A549 (cell line): ENCODE data around the gene CIROP. TPM values are rescaled to one million over a fixed set of nuclear protein-coding genes. Genes with fewer than 3 reads are reported as not detected.

ENCODE experiments used
- ATAC-seq, 2 experiments: fragments of 200-7000 bp in 1 of 2; fragments of >200 bp in 1 of 2; cut with Nextera tagmentation in 1 of 2; cut with Tn5 transposase in 1 of 2; 3 replicates each; pipeline versions ENCODE4 v1.8.0 to v1.9.1; 2018 to 2020; ENCODE audit warnings: mild to moderate bottlenecking in 1 of 2, moderate library complexity in 1 of 2
- CTCF ChIA-PET: fragments of 300-600 bp; sonication (Branson Sonifier 250); formaldehyde crosslinking; extraction: SDS; loops from one replicate; lab custom pipeline; 2021; ENCODE audit warnings: antibody characterized with exemption, inconsistent platforms; lab: Yijun Ruan, JAX
- POLR2A ChIA-PET: fragments of 350-600 bp; formaldehyde crosslinking; extraction: SDS; loops from one replicate; lab custom pipeline; 2021; ENCODE audit warnings: antibody characterized with exemption, inconsistent platforms; lab: Yijun Ruan, JAX
- DNase-seq, 2 experiments: peaks; one replicate each; pipeline versions ENCODE4 v3.0.0 to v3.0.0-alpha.2; 2011 to 2016; ENCODE audit warnings: low read depth in 1 of 2, low spot score in 1 of 2
- FAIRE-seq: peaks from 2 replicates; lab custom pipeline; 2011; peaks lifted over from hg19 to GRCh38; lab: Jason Lieb, UNC
- H3K27ac ChIP-seq, 2 experiments: fragments of >200 bp; sonication (Bioruptor Twin); formaldehyde crosslinking; 3 replicates each; pipeline ENCODE4 v1.5.1; 2016 to 2017
- H3K4me1 ChIP-seq: fragments of >200 bp; sonication (Bioruptor Twin); formaldehyde crosslinking; 3 replicates; pipeline ENCODE4 v1.6.1; 2016
- H3K4me2 ChIP-seq: fragments of >200 bp; sonication (Bioruptor Twin); formaldehyde crosslinking; 3 replicates; pipeline ENCODE4 v1.6.1; 2016
- H3K4me3 ChIP-seq: fragments of >200 bp; sonication (Bioruptor Twin); formaldehyde crosslinking; 3 replicates; pipeline ENCODE4 v1.5.1; 2016
- H3K9me3 ChIP-seq: fragments of >200 bp; sonication (Bioruptor Twin); formaldehyde crosslinking; 3 replicates; pipeline ENCODE4 v1.6.1; 2016
- CBX2 ChIP-seq: fragments of 200-600 bp; sonication (generic); IDR thresholded peaks from 2 replicates; pipeline ENCODE4 v1.6.1; 2016; ENCODE audit warnings: low read depth, mild to moderate bottlenecking, borderline replicate concordance
- CBX8 ChIP-seq: fragments of 200-600 bp; sonication (generic); IDR thresholded peaks from 2 replicates; pipeline ENCODE4 v1.6.1; 2016
- CTCF ChIP-seq: fragments of >200 bp; sonication (Bioruptor Twin); formaldehyde crosslinking; IDR thresholded peaks from 3 replicates; pipeline ENCODE4 v1.5.1; 2016
- E2F6 ChIP-seq: IDR thresholded peaks from 2 replicates; pipeline ENCODE4 v1.6.1; 2012; ENCODE audit warnings: low read depth, borderline replicate concordance
- FOSB ChIP-seq: fragments of 250-450 bp; sonication (Bioruptor Pico); IDR thresholded peaks from 2 replicates; pipeline ENCODE4 v1.5.0; 2020; ENCODE audit warnings: mild to moderate bottlenecking, moderate library complexity
- GATA3 ChIP-seq: IDR thresholded peaks from 2 replicates; pipeline ENCODE4 v1.6.1; 2012; ENCODE audit warnings: borderline replicate concordance
- HOXB13 ChIP-seq: fragments of 250-450 bp; sonication (Bioruptor Pico); IDR thresholded peaks from 2 replicates; pipeline ENCODE4 v1.5.0; 2020; ENCODE audit warnings: low read depth, mild to moderate bottlenecking, moderate library complexity
- JUN ChIP-seq, 2 experiments: fragments of >200 bp; sonication (Bioruptor Twin); formaldehyde crosslinking; IDR thresholded peaks; 2 replicates in 1 of 2; 3 replicates in 1 of 2; pipeline ENCODE4 v1.6.1; 2016 to 2017
- MAFK ChIP-seq: fragments of 450-650 bp; IDR thresholded peaks from 2 replicates; pipeline ENCODE4 v1.6.1; 2014; ENCODE audit not compliant: partially characterized antibody
- MAX ChIP-seq: IDR thresholded peaks from 2 replicates; pipeline ENCODE4 v1.6.1; 2012
- MYC ChIP-seq: IDR thresholded peaks from 2 replicates; pipeline ENCODE4 v1.6.1; 2012; ENCODE audit warnings: mild to moderate bottlenecking, inconsistent platforms, low read length, improper control_type of control experiment, borderline replicate concordance
- NFE2L2 ChIP-seq: fragments of 150-350 bp; conservative IDR thresholded peaks from 2 replicates; pipeline ENCODE4 v1.6.1; 2014; ENCODE audit warnings: low read length
- POLR2A ChIP-seq: IDR thresholded peaks from 2 replicates; pipeline ENCODE4 v1.6.1; 2012; ENCODE audit warnings: mild to moderate bottlenecking, low read length
- POLR2AphosphoS2 ChIP-seq: conservative IDR thresholded peaks from 2 replicates; pipeline ENCODE4 v1.6.1; 2012; ENCODE audit warnings: low read length, improper control_type of control experiment, inconsistent platforms
- RAD21 ChIP-seq, 2 experiments: fragments of >200 bp in 1 of 2; sonication (Bioruptor Twin) in 1 of 2; formaldehyde crosslinking in 1 of 2; IDR thresholded peaks in 1 of 2; conservative IDR thresholded peaks in 1 of 2; 2 replicates in 1 of 2; 3 replicates in 1 of 2; pipeline ENCODE4 v1.6.1; 2012 to 2018; ENCODE audit warnings: inconsistent platforms in 1 of 2
- RCOR1 ChIP-seq: fragments of 150-350 bp; IDR thresholded peaks from 2 replicates; pipeline ENCODE4 v1.6.1; 2014; ENCODE audit warnings: antibody characterized with exemption, low read length, low read depth
- SMC3 ChIP-seq: fragments of >200 bp; sonication (Bioruptor Twin); formaldehyde crosslinking; IDR thresholded peaks from 3 replicates; pipeline ENCODE4 v1.6.1; 2018; ENCODE audit warnings: inconsistent platforms
- TFCP2L1 ChIP-seq: fragments of 250-450 bp; sonication (Bioruptor Pico); IDR thresholded peaks from 2 replicates; pipeline ENCODE4 v1.5.0; 2021; ENCODE audit warnings: mild to moderate bottlenecking
- USF2 ChIP-seq: fragments of 450-650 bp; IDR thresholded peaks from 2 replicates; pipeline ENCODE4 v1.6.1; 2014; ENCODE audit warnings: antibody characterized with exemption
- ZSCAN20 ChIP-seq: fragments of 250-450 bp; sonication (Bioruptor Pico); IDR thresholded peaks from 2 replicates; pipeline ENCODE4 v1.8.0; 2022; ENCODE audit warnings: mild to moderate bottlenecking, moderate library complexity
- WGBS: methylation state at CpG from one replicate; pipeline ENCODE4 v1.1.6; 2017; ENCODE audit errors: missing lambda C conversion rate; 5-methylcytosine and 5-hydroxymethylcytosine counted together
- polyA plus RNA-seq, 4 experiments: library from polyadenylated mRNA; depleted of rRNA in 3 of 4; stranded (reverse); fragments of >200 nt; fragmentation: RNase III in 1 of 4; extraction: RNeasy Plus Mini Kit Qiagen cat#74134 plus additional on column Dnase treatment in 1 of 4; gene quantifications; 2 replicates in 3 of 4; 3 replicates in 1 of 4; pipeline ENCODE4 v1.2.3, GENCODE V29; 2011 to 2017

The CIROP gene
- polyA plus RNA-seq, 2 of the 4 experiments (the other 2 are of a cell fraction): not detected

- 9% methylated on average over 10 of the region's 10 CpGs for WGBS
- FAIRE-seq (no peak), DNase-seq (no peak), ATAC-seq (no peak)
- POLR2A ChIA-PET: interaction anchor here (0.6 to 3.7 kb wide), 5 partner anchors 8 to 232 kb away, joined by 3 to 36 read pairs (median 7); partner anchors contain the start of genes ACIN1, C14orf119 and PPP1R3E
- H3K4me2 ChIP-seq: peak overlapping the region; percentile 97
- peak overlapping the region; percentile 69 for H3K4me3 ChIP-seq
- TF ChIP-seq POLR2AphosphoS2: no peak
- CTCF ChIA-PET: interaction anchor here (0.6 to 4.3 kb wide), 19 partner anchors 8 to 143 kb away, joined by 3 to 24 read pairs (median 6); partner anchors contain the start of genes ACIN1 and C14orf119
- H3K9me3 ChIP-seq: no peaks in the 10 kb centered on the region
- peak overlapping the region; percentile 84 to 92 for H3K27ac ChIP-seq
- peaks cover 32% of the 10 kb centered on the region for H3K4me1 ChIP-seq
Observed at GRCh38 chr14:23070262-23071129, 34.3 kb downstream of the CIROP start.

GRCh38 chr14:23069413-23069806 is 35.4 kb downstream of the CIROP start:
- DNase-seq (no peak), FAIRE-seq (no peak), ATAC-seq (no peak)
- ChIA-PET POLR2A (interaction anchor here (0.6 to 1.6 kb wide), 4 partner anchors 10 to 62 kb away, joined by 3 to 21 read pairs (median 4); partner anchors contain the start of genes ACIN1 and C14orf119), CTCF (interaction anchor here (0.6 to 33.8 kb wide), 45 partner anchors 9 to 512 kb away, joined by 3 to 1206 read pairs (median 6); partner anchors contain the start of genes ACIN1, AJUBA, C14orf119 and CDH24)
- Histone ChIP-seq H3K4me3 (no peak overlapping the region), H3K9me3 (no peaks in the 10 kb centered on the region), H3K27ac (peak overlapping the region in 1 of 2 experiments; percentile 30; a peak in 3 of 6 replicates), H3K4me1 (peaks cover 32% of the 10 kb centered on the region), H3K4me2 (peak overlapping the region; percentile 97; the same call in 2 of the 3 replicates)
- TF ChIP-seq CBX8 (no peak), FOSB (CRISPR knock-in tag) (no peak), RCOR1 (no peak), MAFK (no peak), JUN (IDR thresholded peaks at IDR 0.05) (no peak), USF2 (no peak), NFE2L2 (no peak), CBX2 (no peak), RAD21 (conservative IDR thresholded peaks at IDR 0.05 in 1 of 2, IDR thresholded peaks at IDR 0.05 in 1 of 2) (no peak), HOXB13 (CRISPR knock-in tag) (no peak), TFCP2L1 (no peak)
- 71% methylated on average over 4 of the region's 4 CpGs for WGBS

- WGBS: 26% methylated on average over 8 of the region's 8 CpGs
- H3K4me2 ChIP-seq: peak overlapping the region; percentile 97
- FAIRE-seq: no peak
- TF ChIP-seq CTCF: peak; percentile 99
- peak; percentile 82 for TF ChIP-seq MAX
- TF ChIP-seq GATA3: no peak
- peak; percentile 65; the same call in 1 of the 2 replicates for TF ChIP-seq E2F6
- no peak for TF ChIP-seq JUN (IDR thresholded peaks at IDR 0.05)
- no peak for TF ChIP-seq MYC
- peak; percentile 79 for TF ChIP-seq RAD21 (conservative IDR thresholded peaks at IDR 0.05 in 1 of 2, IDR thresholded peaks at IDR 0.05 in 1 of 2)
- no peak for TF ChIP-seq POLR2A
- peak; percentile 83 for TF ChIP-seq SMC3
- TF ChIP-seq ZSCAN20 (CRISPR knock-in tag): no peak
- TF ChIP-seq, all 56 proteins: peak for 5
- POLR2A ChIA-PET: interaction anchor here (0.5 to 1.6 kb wide), 6 partner anchors 9 to 1600 kb away, joined by 3 to 21 read pairs (median 4); partner anchors contain the start of genes ACIN1, BCL2L2 and C14orf119
- H3K4me1 ChIP-seq: peaks cover 32% of the 10 kb centered on the region
- no peaks in the 10 kb centered on the region for H3K9me3 ChIP-seq
- ATAC-seq: peak; percentile 72 to 86
- CTCF ChIA-PET: interaction anchor here (0.5 to 33.8 kb wide), 47 partner anchors 9 to 512 kb away, joined by 3 to 1206 read pairs (median 5); partner anchors contain the start of genes ACIN1, AJUBA, C14orf119 and CDH24
- H3K27ac ChIP-seq: peak overlapping the region in 1 of 2 experiments; percentile 34; a peak in 2 of 6 replicates
- H3K4me3 ChIP-seq: no peak overlapping the region
- peak; percentile 94 to 95 for DNase-seq
Observed at GRCh38 chr14:23068789-23069412, 35.9 kb downstream of the CIROP start.
